HEK293 (cell line): ENCODE measurements around the gene CRYBA2.

Experiments
- CTCF ChIA-PET: fragments of 350-600 bp; formaldehyde crosslinking; extraction: SDS; loops from one replicate; lab custom pipeline; 2021; ENCODE audit warnings: antibody characterized with exemption; lab: Yijun Ruan, JAX
- POLR2A ChIA-PET: fragments of 300-600 bp; formaldehyde crosslinking; extraction: SDS; loops from one replicate; lab custom pipeline; 2020; ENCODE audit warnings: antibody characterized with exemption, inconsistent platforms; lab: Yijun Ruan, JAX
- H3K27ac ChIP-seq: fragments of 200-500 bp; sonication (Bioruptor generic); 2 replicates; pipeline ENCODE4 v1.5.1; 2014; ENCODE audit warnings: low read depth, low read length, control low read depth, inconsistent platforms; ENCODE audit errors: extremely low read depth
- H3K36me3 ChIP-seq, 2 experiments: fragments of 200-500 bp in 1 of 2; sonication (Bioruptor generic) in 1 of 2; 1 replicate in 1 of 2; 2 replicates in 1 of 2; pipeline ENCODE4 v1.5.1; 2014 to 2017; ENCODE audit warnings: inconsistent platforms in 2 of 2, low read length in 2 of 2; ENCODE audit not compliant: control insufficient read depth in 2 of 2, insufficient read depth in 1 of 2
- H3K4me1 ChIP-seq: fragments of 200-500 bp; sonication (Bioruptor generic); 2 replicates; pipeline ENCODE4 v1.5.1; 2014; ENCODE audit warnings: mild to moderate bottlenecking, low read length, inconsistent platforms; ENCODE audit not compliant: control insufficient read depth, insufficient read depth
- H3K4me3 ChIP-seq: 2 replicates; pipeline ENCODE4 v1.5.1; 2011; ENCODE audit warnings: low read depth, mild to moderate bottlenecking, control low read depth, low read length, moderate library complexity
- H3K9me3 ChIP-seq: fragments of 200-500 bp; sonication (Bioruptor generic); 2 replicates; pipeline ENCODE4 v1.5.1; 2014; ENCODE audit warnings: low read depth, low read length, inconsistent platforms; ENCODE audit not compliant: control insufficient read depth, insufficient read depth
- MEIS1 ChIP-seq: sonication (generic); formaldehyde crosslinking; IDR thresholded peaks from 2 replicates; pipeline ENCODE4 v1.8.1; 2022; ENCODE audit warnings: missing genetic modification reagents, mild to moderate bottlenecking, borderline replicate concordance
- PRDM4 ChIP-seq: fragments of 450-650 bp; formaldehyde crosslinking; IDR thresholded peaks from 2 replicates; pipeline ENCODE4 v1.5.1; 2017; ENCODE audit warnings: missing biosample characterization, missing genetic modification characterization
- ZBTB1 ChIP-seq: fragments of 450-650 bp; formaldehyde crosslinking; IDR thresholded peaks from 2 replicates; pipeline ENCODE4 v1.5.1; 2016; ENCODE audit warnings: missing biosample characterization, missing genetic modification characterization
- ZBTB49 ChIP-seq: fragments of 450-650 bp; formaldehyde crosslinking; IDR thresholded peaks from 2 replicates; pipeline ENCODE4 v1.5.1; 2016; ENCODE audit warnings: missing biosample characterization, missing genetic modification characterization, low read depth
- ZBTB8A ChIP-seq: fragments of 450-650 bp; formaldehyde crosslinking; IDR thresholded peaks from 2 replicates; pipeline ENCODE4 v1.5.1; 2016; ENCODE audit warnings: missing biosample characterization, missing genetic modification characterization
- ZEB2 ChIP-seq: fragments of 450-650 bp; formaldehyde crosslinking; IDR thresholded peaks from 2 replicates; pipeline ENCODE4 v1.5.1; 2016; ENCODE audit warnings: missing biosample characterization, missing genetic modification characterization
- ZNF169 ChIP-seq: fragments of 450-650 bp; formaldehyde crosslinking; IDR thresholded peaks from 2 replicates; pipeline ENCODE4 v1.5.1; 2016; ENCODE audit warnings: missing biosample characterization, missing genetic modification characterization
- ZNF239 ChIP-seq: fragments of 450-650 bp; formaldehyde crosslinking; IDR thresholded peaks from 2 replicates; pipeline ENCODE4 v1.5.1; 2016; ENCODE audit warnings: missing biosample characterization, missing genetic modification characterization
- ZNF311 ChIP-seq: fragments of 450-650 bp; formaldehyde crosslinking; IDR thresholded peaks from 2 replicates; pipeline ENCODE4 v1.5.1; 2017; ENCODE audit warnings: missing biosample characterization, missing genetic modification characterization, borderline replicate concordance
- ZNF362 ChIP-seq: fragments of 450-650 bp; formaldehyde crosslinking; IDR thresholded peaks from 2 replicates; pipeline ENCODE4 v1.5.1; 2016; ENCODE audit warnings: missing biosample characterization, missing genetic modification characterization
- ZNF366 ChIP-seq: fragments of 450-650 bp; formaldehyde crosslinking; conservative IDR thresholded peaks from 2 replicates; pipeline ENCODE4 v1.5.1; 2016; ENCODE audit warnings: missing biosample characterization, missing genetic modification characterization
- ZNF37A ChIP-seq: fragments of 450-650 bp; IDR thresholded peaks from 2 replicates; pipeline ENCODE4 v1.5.1; 2018; ENCODE audit warnings: missing biosample characterization, missing genetic modification characterization
- ZNF561 ChIP-seq: fragments of 450-650 bp; IDR thresholded peaks from 2 replicates; pipeline ENCODE4 v1.5.1; 2018; ENCODE audit warnings: missing biosample characterization, missing genetic modification characterization, borderline replicate concordance
- ZNF596 ChIP-seq: fragments of 450-650 bp; IDR thresholded peaks from 2 replicates; pipeline ENCODE4 v1.5.0; 2018; ENCODE audit warnings: missing biosample characterization, mild to moderate bottlenecking, missing genetic modification characterization, moderate library complexity
- ZNF623 ChIP-seq: fragments of 450-650 bp; formaldehyde crosslinking; IDR thresholded peaks from 2 replicates; pipeline ENCODE4 v1.5.1; 2016; ENCODE audit warnings: missing biosample characterization, missing genetic modification characterization
- ZNF664 ChIP-seq: fragments of 450-650 bp; formaldehyde crosslinking; IDR thresholded peaks from 2 replicates; pipeline ENCODE4 v1.5.1; 2016; ENCODE audit warnings: missing biosample characterization, missing genetic modification characterization
- TF ChIP-seq, protein P1 (sequence below): fragments of 450-650 bp; formaldehyde crosslinking; IDR thresholded peaks from 2 replicates; pipeline ENCODE4 v1.5.1; 2016; ENCODE audit warnings: missing biosample characterization, missing genetic modification characterization
- TF ChIP-seq, protein P2 (sequence below): fragments of 450-650 bp; formaldehyde crosslinking; IDR thresholded peaks from 2 replicates; pipeline ENCODE4 v1.5.1; 2016; ENCODE audit warnings: missing biosample characterization, missing genetic modification characterization

Gene CRYBA2

GRCh38 chr2:219028141-219028540 lies 34.9 kb upstream of the CRYBA2 start:
- no peak overlapping the region for H3K4me3 ChIP-seq
- ChIA-PET POLR2A (no interaction called here), CTCF (interaction anchor here (0.6 to 4.6 kb wide), 9 partner anchors 14 to 146 kb away, joined by 3 to 119 read pairs (median 3); no protein-coding TSS in a partner anchor)

More at GRCh38 chr2:219028141-219028540, 34.9 kb upstream of the CRYBA2 start:
- no peak overlapping the region for H3K27ac ChIP-seq
- TF ChIP-seq ZNF596 (tag by site-specific recombination) (no peak), ZEB2 (tag by site-specific recombination) (no peak), ZNF37A (tag by site-specific recombination) (no peak), ZNF623 (tag by site-specific recombination) (no peak), ZNF561 (tag by site-specific recombination) (no peak), ZNF169 (tag by site-specific recombination) (no peak), ZNF664 (tag by site-specific recombination) (no peak), ZNF311 (no peak), ZBTB1 (tag by site-specific recombination) (no peak), PRDM4 (tag by site-specific recombination) (no peak), ZNF239 (tag by site-specific recombination) (no peak), ZBTB49 (tag by site-specific recombination) (no peak), ZNF366 (tag by site-specific recombination) (no peak), ZBTB8A (tag by site-specific recombination) (no peak), ZNF362 (tag by site-specific recombination) (no peak), MEIS1 (CRISPR knock-in tag) (no peak)
- TF ChIP-seq, protein P1, sequence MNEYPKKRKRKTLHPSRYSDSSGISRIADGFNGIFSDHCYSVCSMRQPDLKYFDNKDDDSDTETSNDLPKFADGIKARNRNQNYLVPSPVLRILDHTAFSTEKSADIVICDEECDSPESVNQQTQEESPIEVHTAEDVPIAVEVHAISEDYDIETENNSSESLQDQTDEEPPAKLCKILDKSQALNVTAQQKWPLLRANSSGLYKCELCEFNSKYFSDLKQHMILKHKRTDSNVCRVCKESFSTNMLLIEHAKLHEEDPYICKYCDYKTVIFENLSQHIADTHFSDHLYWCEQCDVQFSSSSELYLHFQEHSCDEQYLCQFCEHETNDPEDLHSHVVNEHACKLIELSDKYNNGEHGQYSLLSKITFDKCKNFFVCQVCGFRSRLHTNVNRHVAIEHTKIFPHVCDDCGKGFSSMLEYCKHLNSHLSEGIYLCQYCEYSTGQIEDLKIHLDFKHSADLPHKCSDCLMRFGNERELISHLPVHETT (tag by site-specific recombination), result no peak
- TF ChIP-seq, protein P2, sequence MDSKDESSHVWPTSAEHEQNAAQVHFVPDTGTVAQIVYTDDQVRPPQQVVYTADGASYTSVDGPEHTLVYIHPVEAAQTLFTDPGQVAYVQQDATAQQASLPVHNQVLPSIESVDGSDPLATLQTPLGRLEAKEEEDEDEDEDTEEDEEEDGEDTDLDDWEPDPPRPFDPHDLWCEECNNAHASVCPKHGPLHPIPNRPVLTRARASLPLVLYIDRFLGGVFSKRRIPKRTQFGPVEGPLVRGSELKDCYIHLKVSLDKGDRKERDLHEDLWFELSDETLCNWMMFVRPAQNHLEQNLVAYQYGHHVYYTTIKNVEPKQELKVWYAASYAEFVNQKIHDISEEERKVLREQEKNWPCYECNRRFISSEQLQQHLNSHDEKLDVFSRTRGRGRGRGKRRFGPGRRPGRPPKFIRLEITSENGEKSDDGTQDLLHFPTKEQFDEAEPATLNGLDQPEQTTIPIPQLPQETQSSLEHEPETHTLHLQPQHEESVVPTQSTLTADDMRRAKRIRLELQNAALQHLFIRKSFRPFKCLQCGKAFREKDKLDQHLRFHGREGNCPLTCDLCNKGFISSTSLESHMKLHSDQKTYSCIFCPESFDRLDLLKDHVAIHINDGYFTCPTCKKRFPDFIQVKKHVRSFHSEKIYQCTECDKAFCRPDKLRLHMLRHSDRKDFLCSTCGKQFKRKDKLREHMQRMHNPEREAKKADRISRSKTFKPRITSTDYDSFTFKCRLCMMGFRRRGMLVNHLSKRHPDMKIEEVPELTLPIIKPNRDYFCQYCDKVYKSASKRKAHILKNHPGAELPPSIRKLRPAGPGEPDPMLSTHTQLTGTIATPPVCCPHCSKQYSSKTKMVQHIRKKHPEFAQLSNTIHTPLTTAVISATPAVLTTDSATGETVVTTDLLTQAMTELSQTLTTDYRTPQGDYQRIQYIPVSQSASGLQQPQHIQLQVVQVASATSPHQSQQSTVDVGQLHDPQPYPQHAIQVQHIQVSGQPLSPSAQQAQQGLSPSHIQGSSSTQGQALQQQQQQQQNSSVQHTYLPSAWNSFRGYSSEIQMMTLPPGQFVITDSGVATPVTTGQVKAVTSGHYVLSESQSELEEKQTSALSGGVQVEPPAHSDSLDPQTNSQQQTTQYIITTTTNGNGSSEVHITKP (tag by site-specific recombination), result no peak
- TF ChIP-seq, all 188 proteins: peak for 0
- no peaks in the 10 kb centered on the region for H3K4me1 ChIP-seq
- no peaks in the 10 kb centered on the region for H3K9me3 ChIP-seq
- H3K36me3 ChIP-seq, result no peaks in the 10 kb centered on the region
